GM12878 (cell line): ENCODE results near the gene LRRC3. TPM values are rescaled to one million over a fixed set of nuclear protein-coding genes. Genes with fewer than 3 reads are reported as not detected.

ENCODE experiments used
- ATAC-seq: fragments of 200-7000 bp; cut with Tn5 transposase; 3 replicates; pipeline ENCODE4 v1.9.1; 2020; ENCODE audit warnings: mild to moderate bottlenecking, moderate library complexity
- BruUV-seq: library from RNA; stranded (reverse); fragments of 400-500 nt; replicated peaks from 2 replicates; lab custom pipeline; 2021; lab: Mats Ljungman, UMichigan
- CTCF ChIA-PET: fragments of 300-600 bp; sonication (Branson Sonifier 250); formaldehyde crosslinking; extraction: SDS; loops from one replicate; lab custom pipeline; 2021; ENCODE audit warnings: inconsistent platforms; lab: Yijun Ruan, JAX
- POLR2A ChIA-PET: fragments of 350-600 bp; formaldehyde crosslinking; extraction: SDS; loops from one replicate; lab custom pipeline; 2021; ENCODE audit warnings: inconsistent platforms; lab: Charles Lee
- RAD21 ChIA-PET: fragments of 300-600 bp; sonication (Branson Sonifier 250); formaldehyde crosslinking; loops from one replicate; lab custom pipeline; 2023; ENCODE audit warnings: antibody characterized with exemption; ENCODE audit not compliant: unreplicated experiment; lab: Charles Lee
- SMC1A ChIA-PET: fragments of 300-600 bp; sonication (Branson Sonifier 250); formaldehyde crosslinking; loops from one replicate; lab custom pipeline; 2023; ENCODE audit not compliant: unreplicated experiment, uncharacterized antibody; lab: Charles Lee
- DNase-seq: peaks from one replicate; pipeline ENCODE4 v3.0.0-alpha.2; 2011; ENCODE audit warnings: low read depth, low spot score
- FAIRE-seq: peaks from 3 replicates; lab custom pipeline; 2011; peaks lifted over from hg19 to GRCh38; lab: Jason Lieb, UNC
- H2AFZ ChIP-seq: 2 replicates; pipeline ENCODE4 v1.6.0; 2011; ENCODE audit warnings: low read depth, low read length, control low read depth; ENCODE audit not compliant: control insufficient read depth
- H3K27ac ChIP-seq: 2 replicates; pipeline ENCODE4 v1.5.1; 2011; ENCODE audit warnings: control low read depth; ENCODE audit not compliant: control insufficient read depth, insufficient read depth
- H3K27me3 ChIP-seq, 2 experiments: replicated peaks in 1 of 2; 2 replicates each; pipeline versions ENCODE4 v1.6.0 to v1.6.1; 2011; ENCODE audit warnings: low read length in 1 of 2; ENCODE audit not compliant: control insufficient read depth in 2 of 2, insufficient read depth in 2 of 2
- H3K36me3 ChIP-seq, 2 experiments: 2 replicates each; pipeline ENCODE4 v1.5.1; 2011; ENCODE audit warnings: low read length in 1 of 2; ENCODE audit not compliant: control insufficient read depth in 2 of 2, insufficient read depth in 2 of 2
- H3K4me1 ChIP-seq: 2 replicates; pipeline ENCODE4 v1.6.1; 2011; ENCODE audit warnings: mild to moderate bottlenecking, low read length, moderate library complexity, mixed read lengths; ENCODE audit not compliant: control insufficient read depth, insufficient read depth
- H3K4me2 ChIP-seq: 2 replicates; pipeline ENCODE4 v1.6.0; 2011; ENCODE audit warnings: control low read depth; ENCODE audit not compliant: control insufficient read depth, insufficient read depth
- H3K4me3 ChIP-seq: fragments of 200-600 bp; sonication (generic); 2 replicates; pipeline ENCODE4 v1.5.1; 2016
- H3K79me2 ChIP-seq: 2 replicates; pipeline ENCODE4 v1.6.0; 2011; ENCODE audit warnings: low read length; ENCODE audit not compliant: control insufficient read depth, insufficient read depth
- H3K9ac ChIP-seq: 2 replicates; pipeline ENCODE4 v1.8.0; 2011; ENCODE audit warnings: low read length, control low read depth, mixed read lengths; ENCODE audit not compliant: control insufficient read depth, insufficient read depth
- H3K9me3 ChIP-seq: replicated peaks from 3 replicates; pipeline ENCODE4 v1.5.1; 2011; ENCODE audit warnings: mild to moderate bottlenecking, low read length; ENCODE audit not compliant: control insufficient read depth, insufficient read depth
- H4K20me1 ChIP-seq: 2 replicates; pipeline ENCODE4 v1.6.0; 2011; ENCODE audit not compliant: control insufficient read depth, insufficient read depth
- BMI1 ChIP-seq: fragments of 450-650 bp; IDR thresholded peaks from 2 replicates; pipeline ENCODE4 v1.6.1; 2016; ENCODE audit warnings: mild to moderate bottlenecking, moderate library complexity, borderline replicate concordance
- CBX3 ChIP-seq: fragments of 200-600 bp; sonication (generic); IDR thresholded peaks from 2 replicates; pipeline ENCODE4 v1.6.1; 2016; ENCODE audit warnings: low read depth, borderline replicate concordance
- CHD2 ChIP-seq: IDR thresholded peaks from 2 replicates; pipeline ENCODE4 v1.6.1; 2011; ENCODE audit warnings: low read depth, low read length, improper control_type of control experiment, borderline replicate concordance
- DPF2 ChIP-seq: fragments of 450-650 bp; IDR thresholded peaks from 2 replicates; pipeline ENCODE4 v1.6.1; 2017; ENCODE audit warnings: mild to moderate bottlenecking
- HDAC6 ChIP-seq: fragments of 200-600 bp; sonication (generic); IDR thresholded peaks from one replicate; pipeline ENCODE4 v1.8.0; 2017; ENCODE audit warnings: antibody characterized with exemption; ENCODE audit not compliant: unreplicated experiment
- MTA2 ChIP-seq: fragments of 450-650 bp; IDR thresholded peaks from 2 replicates; pipeline ENCODE4 v1.6.1; 2016; ENCODE audit warnings: low read depth, mild to moderate bottlenecking, moderate library complexity
- MYC ChIP-seq: IDR thresholded peaks from 2 replicates; pipeline ENCODE4 v1.6.1; 2011; ENCODE audit warnings: mild to moderate bottlenecking, low read length, moderate library complexity, inconsistent platforms; ENCODE audit not compliant: insufficient read depth, insufficient replicate concordance, insufficient read length, severe bottlenecking
- WGBS: methylation state at CpG from one replicate; pipeline ENCODE4 v1.1.6; 2016; ENCODE audit warnings: low lambda C conversion rate; ENCODE audit not compliant: insufficient replicate concordance, insufficient coverage; ENCODE audit errors: missing lambda C conversion rate; 5-methylcytosine and 5-hydroxymethylcytosine counted together
- in situ Hi-C: fragments of 300-500 bp; cut with MboI; formaldehyde crosslinking; loops from 9 replicates; pipeline ENCODE4 v1.14.3; 2018; ENCODE audit warnings: mixed read lengths
- intact Hi-C: fragments of 100-400 bp; cut with micrococcal nuclease; formaldehyde crosslinking; loops from one replicate; pipeline ENCODE4 v1.14.2; 2022; ENCODE audit not compliant: unreplicated experiment
- polyA plus RNA-seq, 11 experiments: library from polyadenylated mRNA; depleted of rRNA in 4 of 11; unstranded in 6 of 11; stranded (reverse) in 5 of 11; fragments of >200 nt; fragmentation: Nextera tagmentation in 4 of 11; fragmentation: Illumina TruSeq in 1 of 11; extraction: Ambion mirVana in 4 of 11; extraction: Trizol in 1 of 11; gene quantifications; 1 replicate in 1 of 11; 2 replicates in 10 of 11; pipeline versions ENCODE4 v1.2.1 to v1.2.3, GENCODE V29; 2011 to 2016; ENCODE audit warnings: inconsistent platforms in 2 of 11, missing spikeins in 2 of 11, low read depth in 1 of 11
- total RNA-seq, 4 experiments: library from RNA; depleted of rRNA in 3 of 4; stranded (reverse); fragments of >200 nt in 3 of 4; fragmentation: Illumina TruSeq in 1 of 4; extraction: Trizol in 1 of 4; gene quantifications; 2 replicates each; pipeline versions ENCODE4 v1.2.1 to v1.2.3, GENCODE V29; 2013 to 2021
- TF ChIP-seq, protein P1 (sequence below): fragments of 150-350 bp; IDR thresholded peaks from 2 replicates; pipeline ENCODE4 v1.6.1; 2016; ENCODE audit warnings: low read depth, low read length
- TF ChIP-seq, protein P2 (sequence below): IDR thresholded peaks from 2 replicates; pipeline ENCODE4 v1.6.1; 2011; ENCODE audit warnings: borderline replicate concordance, low read depth, mild to moderate bottlenecking, moderate library complexity, mixed read lengths, low read length; ENCODE audit not compliant: insufficient read depth; ENCODE audit errors: extremely low read length
- TF ChIP-seq, protein P3 (sequence below): fragments of 450-650 bp; IDR thresholded peaks from 2 replicates; pipeline ENCODE4 v1.6.1; 2014; ENCODE audit warnings: mild to moderate bottlenecking
- TF ChIP-seq, protein P4 (sequence below): fragments of 450-650 bp; formaldehyde crosslinking; IDR thresholded peaks from 2 replicates; pipeline ENCODE4 v1.5.0; 2022; ENCODE audit warnings: mild to moderate bottlenecking, missing genetic modification characterization
- TF ChIP-seq, protein P5 (sequence below): fragments of 450-650 bp; IDR thresholded peaks from 2 replicates; pipeline ENCODE4 v1.6.1; 2016; ENCODE audit warnings: mild to moderate bottlenecking

LRRC3 gene
- total and polyA plus RNA-seq, 10 of the 15 experiments (the other 5 are each of a cell fraction or from before 2014, with no cell fraction given): 0.02 to 0.31 (median 0.09) TPM; not detected in 1

DNA sequence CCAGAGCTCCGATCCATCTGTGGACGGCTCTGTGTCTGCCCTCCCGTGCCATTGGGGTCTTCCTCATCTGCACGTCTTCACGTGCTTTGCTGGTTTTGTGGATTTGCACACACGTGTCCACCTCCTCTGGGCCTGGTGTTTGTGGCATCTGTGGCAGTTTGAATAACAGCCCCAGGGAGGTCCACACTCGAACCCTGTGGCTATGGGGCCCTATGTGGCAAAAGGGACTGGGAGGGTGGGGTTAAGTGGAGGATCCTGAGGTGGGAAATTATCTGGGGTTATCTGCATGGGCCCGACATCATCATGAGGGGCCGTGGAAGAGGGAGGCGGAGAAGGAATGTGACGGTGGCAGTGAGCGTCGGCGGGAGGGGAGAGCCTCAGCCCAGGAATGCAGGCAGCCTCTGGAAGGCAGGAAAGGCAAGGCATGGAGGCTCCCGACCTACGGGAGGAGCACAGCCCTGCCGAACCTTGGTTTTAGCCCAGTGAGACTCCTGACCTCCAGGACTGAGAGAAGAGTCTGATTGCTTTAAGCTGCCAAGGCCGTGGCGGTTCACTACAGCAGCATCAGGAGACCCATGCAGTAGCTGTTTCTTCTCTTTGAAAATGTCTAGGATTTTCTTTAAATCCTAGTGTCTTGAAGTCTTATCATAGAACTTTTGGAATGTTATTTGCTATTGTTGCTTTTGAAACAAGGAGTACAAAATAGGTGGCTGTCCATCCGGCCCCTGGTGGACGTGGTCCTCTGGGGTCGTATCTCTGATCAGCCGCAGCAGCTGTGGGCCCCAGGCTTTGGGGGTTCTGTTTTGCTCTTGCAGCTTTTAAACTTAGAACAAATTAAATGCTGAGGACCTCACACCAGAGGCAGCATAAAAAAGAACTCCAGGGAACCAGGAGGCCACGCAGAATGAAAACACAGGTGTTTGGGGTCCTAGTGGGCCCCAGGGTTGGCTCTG, 40.0 kb upstream of the LRRC3 start:
- in situ Hi-C loops (no loop called here), intact Hi-C loops (no loop called here)
- ChIA-PET CTCF (no interaction called here), SMC1A (no interaction called here), POLR2A (no interaction called here), RAD21 (no interaction called here)
- Histone ChIP-seq H3K4me2 (no peak overlapping the region), H4K20me1 (no peaks in the 10 kb centered on the region), H3K9me3 (no peaks in the 10 kb centered on the region; the same call in 2 of the 3 replicates), H3K4me1 (no peaks in the 10 kb centered on the region), H3K27me3 (no peaks in the 10 kb centered on the region), H2AFZ (no peak overlapping the region), H3K79me2 (no peaks in the 10 kb centered on the region), H3K27ac (no peak overlapping the region), H3K9ac (no peak overlapping the region), H3K36me3 (no peaks in the 10 kb centered on the region; a peak in 1 of 4 replicates), H3K4me3 (no peak overlapping the region)
- WGBS: 63% methylated on average over 24 of the region's 24 CpGs
- BruUV-seq: no TSS peak
- FAIRE-seq (no peak), DNase-seq (no peak), ATAC-seq (no peak)
- no peak for TF ChIP-seq CHD2
- no peak for TF ChIP-seq CBX3
- no peak for TF ChIP-seq MTA2
- no peak for TF ChIP-seq HDAC6
- TF ChIP-seq BMI1: no peak
- TF ChIP-seq, protein P1, sequence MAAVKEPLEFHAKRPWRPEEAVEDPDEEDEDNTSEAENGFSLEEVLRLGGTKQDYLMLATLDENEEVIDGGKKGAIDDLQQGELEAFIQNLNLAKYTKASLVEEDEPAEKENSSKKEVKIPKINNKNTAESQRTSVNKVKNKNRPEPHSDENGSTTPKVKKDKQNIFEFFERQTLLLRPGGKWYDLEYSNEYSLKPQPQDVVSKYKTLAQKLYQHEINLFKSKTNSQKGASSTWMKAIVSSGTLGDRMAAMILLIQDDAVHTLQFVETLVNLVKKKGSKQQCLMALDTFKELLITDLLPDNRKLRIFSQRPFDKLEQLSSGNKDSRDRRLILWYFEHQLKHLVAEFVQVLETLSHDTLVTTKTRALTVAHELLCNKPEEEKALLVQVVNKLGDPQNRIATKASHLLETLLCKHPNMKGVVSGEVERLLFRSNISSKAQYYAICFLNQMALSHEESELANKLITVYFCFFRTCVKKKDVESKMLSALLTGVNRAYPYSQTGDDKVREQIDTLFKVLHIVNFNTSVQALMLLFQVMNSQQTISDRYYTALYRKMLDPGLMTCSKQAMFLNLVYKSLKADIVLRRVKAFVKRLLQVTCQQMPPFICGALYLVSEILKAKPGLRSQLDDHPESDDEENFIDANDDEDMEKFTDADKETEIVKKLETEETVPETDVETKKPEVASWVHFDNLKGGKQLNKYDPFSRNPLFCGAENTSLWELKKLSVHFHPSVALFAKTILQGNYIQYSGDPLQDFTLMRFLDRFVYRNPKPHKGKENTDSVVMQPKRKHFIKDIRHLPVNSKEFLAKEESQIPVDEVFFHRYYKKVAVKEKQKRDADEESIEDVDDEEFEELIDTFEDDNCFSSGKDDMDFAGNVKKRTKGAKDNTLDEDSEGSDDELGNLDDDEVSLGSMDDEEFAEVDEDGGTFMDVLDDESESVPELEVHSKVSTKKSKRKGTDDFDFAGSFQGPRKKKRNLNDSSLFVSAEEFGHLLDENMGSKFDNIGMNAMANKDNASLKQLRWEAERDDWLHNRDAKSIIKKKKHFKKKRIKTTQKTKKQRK: no peak
- TF ChIP-seq, protein P2, sequence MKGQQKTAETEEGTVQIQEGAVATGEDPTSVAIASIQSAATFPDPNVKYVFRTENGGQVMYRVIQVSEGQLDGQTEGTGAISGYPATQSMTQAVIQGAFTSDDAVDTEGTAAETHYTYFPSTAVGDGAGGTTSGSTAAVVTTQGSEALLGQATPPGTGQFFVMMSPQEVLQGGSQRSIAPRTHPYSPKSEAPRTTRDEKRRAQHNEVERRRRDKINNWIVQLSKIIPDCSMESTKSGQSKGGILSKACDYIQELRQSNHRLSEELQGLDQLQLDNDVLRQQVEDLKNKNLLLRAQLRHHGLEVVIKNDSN: no peak
- TF ChIP-seq, protein P3, sequence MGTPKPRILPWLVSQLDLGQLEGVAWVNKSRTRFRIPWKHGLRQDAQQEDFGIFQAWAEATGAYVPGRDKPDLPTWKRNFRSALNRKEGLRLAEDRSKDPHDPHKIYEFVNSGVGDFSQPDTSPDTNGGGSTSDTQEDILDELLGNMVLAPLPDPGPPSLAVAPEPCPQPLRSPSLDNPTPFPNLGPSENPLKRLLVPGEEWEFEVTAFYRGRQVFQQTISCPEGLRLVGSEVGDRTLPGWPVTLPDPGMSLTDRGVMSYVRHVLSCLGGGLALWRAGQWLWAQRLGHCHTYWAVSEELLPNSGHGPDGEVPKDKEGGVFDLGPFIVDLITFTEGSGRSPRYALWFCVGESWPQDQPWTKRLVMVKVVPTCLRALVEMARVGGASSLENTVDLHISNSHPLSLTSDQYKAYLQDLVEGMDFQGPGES: no peak
- no peak for TF ChIP-seq MYC
- TF ChIP-seq DPF2: no peak
- TF ChIP-seq, protein P4, sequence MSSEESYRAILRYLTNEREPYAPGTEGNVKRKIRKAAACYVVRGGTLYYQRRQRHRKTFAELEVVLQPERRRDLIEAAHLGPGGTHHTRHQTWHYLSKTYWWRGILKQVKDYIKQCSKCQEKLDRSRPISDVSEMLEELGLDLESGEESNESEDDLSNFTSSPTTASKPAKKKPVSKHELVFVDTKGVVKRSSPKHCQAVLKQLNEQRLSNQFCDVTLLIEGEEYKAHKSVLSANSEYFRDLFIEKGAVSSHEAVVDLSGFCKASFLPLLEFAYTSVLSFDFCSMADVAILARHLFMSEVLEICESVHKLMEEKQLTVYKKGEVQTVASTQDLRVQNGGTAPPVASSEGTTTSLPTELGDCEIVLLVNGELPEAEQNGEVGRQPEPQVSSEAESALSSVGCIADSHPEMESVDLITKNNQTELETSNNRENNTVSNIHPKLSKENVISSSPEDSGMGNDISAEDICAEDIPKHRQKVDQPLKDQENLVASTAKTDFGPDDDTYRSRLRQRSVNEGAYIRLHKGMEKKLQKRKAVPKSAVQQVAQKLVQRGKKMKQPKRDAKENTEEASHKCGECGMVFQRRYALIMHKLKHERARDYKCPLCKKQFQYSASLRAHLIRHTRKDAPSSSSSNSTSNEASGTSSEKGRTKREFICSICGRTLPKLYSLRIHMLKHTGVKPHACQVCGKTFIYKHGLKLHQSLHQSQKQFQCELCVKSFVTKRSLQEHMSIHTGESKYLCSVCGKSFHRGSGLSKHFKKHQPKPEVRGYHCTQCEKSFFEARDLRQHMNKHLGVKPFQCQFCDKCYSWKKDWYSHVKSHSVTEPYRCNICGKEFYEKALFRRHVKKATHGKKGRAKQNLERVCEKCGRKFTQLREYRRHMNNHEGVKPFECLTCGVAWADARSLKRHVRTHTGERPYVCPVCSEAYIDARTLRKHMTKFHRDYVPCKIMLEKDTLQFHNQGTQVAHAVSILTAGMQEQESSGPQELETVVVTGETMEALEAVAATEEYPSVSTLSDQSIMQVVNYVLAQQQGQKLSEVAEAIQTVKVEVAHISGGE: no peak
- TF ChIP-seq, protein P5, sequence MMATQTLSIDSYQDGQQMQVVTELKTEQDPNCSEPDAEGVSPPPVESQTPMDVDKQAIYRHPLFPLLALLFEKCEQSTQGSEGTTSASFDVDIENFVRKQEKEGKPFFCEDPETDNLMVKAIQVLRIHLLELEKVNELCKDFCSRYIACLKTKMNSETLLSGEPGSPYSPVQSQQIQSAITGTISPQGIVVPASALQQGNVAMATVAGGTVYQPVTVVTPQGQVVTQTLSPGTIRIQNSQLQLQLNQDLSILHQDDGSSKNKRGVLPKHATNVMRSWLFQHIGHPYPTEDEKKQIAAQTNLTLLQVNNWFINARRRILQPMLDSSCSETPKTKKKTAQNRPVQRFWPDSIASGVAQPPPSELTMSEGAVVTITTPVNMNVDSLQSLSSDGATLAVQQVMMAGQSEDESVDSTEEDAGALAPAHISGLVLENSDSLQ: no peak
